ENCODE measurements around the gene GRM5.
A peak's percentile ranks its signal among the peaks of the same experiment; 100 is the strongest.
"Not testable (repeated sequence)": the region's sequence is repeated elsewhere in the genome, so short reads cannot be mapped to it uniquely, and the experiment has no call there.

Gene GRM5

DNA sequence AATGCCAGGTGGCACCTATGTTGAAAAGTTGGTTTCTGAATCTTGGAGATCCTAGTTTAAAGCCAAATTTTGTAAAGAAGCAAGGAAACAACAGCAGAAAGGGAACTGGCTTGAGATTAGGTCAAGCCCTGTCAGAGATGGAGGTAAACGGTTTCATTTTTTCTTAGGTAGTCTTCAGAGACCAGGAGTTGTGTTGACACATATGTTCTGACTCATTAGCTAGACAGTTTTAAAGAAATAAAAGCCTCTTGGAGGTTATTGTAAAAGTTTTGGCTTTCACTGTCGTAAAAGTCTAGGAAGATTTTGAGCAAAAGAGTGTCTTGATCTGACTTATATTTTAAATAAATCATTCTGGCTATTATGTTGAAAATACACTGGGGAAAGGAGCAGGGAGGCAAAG is 576.8 kb downstream of the GRM5 start:
- DNase-seq (ENCODE audit: low spot score) = no peak

DNA sequence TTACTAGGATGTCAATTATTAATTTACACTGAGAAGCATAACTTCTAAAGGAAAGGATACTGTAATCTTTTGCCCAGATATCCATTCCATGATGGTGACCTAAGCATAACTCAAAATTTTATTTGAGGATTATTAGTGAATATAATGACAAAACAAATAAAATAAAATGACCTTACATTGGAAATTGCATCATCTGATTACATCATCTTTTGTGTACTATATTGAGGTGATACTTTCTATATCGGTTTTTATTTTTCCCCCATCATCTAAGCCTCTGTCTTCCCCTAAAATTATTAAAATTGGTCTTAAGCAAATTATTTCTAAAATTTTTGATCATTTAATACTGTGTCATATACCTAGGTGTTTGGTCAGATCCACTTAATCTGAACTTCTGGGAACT is 578.1 kb downstream of the GRM5 start:
- DNase-seq (ENCODE audit: low spot score) = no peak

GRCh38 chr11:88484873-88485621 is 580.7 kb downstream of the GRM5 start:
- DNase-seq (ENCODE audit: low spot score) = peak; percentile 53

DNA sequence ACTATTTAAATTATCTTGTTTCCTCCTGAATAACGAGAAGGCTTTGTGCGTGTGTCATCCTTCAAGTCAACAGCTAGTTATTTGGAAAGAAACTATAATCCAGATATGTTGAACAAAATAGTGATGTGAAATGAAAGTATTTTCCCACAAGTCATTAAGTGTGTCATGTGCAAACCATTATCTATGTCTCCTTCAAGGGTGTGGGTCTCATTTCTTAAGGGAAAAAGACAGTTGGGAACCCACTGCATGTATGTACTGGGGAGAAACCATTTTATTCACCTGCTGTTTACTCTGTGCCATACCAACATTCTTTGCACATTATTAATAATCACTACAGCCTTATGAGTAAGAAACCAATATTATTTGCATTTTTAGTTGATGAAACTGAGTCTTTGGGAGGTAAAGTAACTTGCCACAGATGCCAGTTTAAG is 582.9 kb downstream of the GRM5 start:
- no peak for DNase-seq (ENCODE audit: low spot score)

- DNase-seq (ENCODE audit: low spot score) = no peak
These were observed 585.6 kb downstream of the GRM5 start for GRCh38 chr11:88480223-88480622.

DNA sequence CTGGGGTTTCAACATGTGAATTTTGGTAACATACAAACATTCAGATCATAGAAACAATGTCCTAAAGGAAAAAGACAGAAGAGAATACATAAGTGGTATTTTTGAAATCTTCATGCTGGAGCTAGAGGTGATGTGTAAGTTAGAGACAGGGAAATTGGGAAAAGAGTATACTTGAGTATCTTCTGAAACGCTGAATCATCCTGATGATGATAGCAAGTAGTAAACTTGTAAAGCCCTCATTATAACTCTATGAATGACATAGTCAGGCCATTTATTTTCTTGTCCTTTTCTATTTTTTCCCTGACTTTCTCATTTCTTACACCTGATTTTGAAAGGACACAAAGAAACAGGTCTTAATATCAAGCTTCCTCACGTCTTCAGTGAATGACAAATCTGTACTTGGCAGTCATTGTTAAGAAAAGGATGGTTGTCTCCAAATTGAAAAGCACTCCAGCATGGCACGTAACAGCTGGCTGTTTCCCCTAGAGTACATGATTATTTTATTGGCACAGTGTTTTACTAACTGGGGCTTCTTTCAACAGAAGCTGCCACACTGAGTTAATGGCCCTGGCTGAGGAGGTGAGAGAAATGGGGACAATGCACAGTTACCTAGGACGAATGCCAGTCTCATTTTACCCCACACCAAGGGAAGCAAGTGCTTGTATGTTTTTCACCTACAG is 587.5 kb downstream of the GRM5 start:
- DNase-seq (ENCODE audit: low spot score) = no peak

DNA sequence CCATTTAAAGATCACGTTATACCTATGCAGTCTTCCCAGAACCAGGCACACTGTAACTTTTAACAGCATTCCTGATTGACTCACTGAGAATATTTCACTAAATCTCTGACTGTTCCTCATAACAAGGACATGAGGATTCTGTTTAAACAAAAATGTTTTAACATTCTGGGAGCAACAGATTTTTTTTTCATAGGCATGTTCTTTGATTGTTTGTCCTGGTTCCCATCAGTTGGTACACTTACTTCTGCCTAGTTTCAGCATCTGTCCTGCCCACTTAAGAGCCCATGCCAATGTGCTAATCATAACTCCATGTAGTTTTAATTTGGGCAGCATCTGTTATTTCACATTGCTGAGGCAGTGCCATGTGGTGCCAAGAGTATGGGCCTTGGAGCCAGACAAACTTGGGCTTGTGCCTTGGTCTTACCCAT is 589.8 kb downstream of the GRM5 start:
- DNase-seq (ENCODE audit: low spot score) = no peak

DNA sequence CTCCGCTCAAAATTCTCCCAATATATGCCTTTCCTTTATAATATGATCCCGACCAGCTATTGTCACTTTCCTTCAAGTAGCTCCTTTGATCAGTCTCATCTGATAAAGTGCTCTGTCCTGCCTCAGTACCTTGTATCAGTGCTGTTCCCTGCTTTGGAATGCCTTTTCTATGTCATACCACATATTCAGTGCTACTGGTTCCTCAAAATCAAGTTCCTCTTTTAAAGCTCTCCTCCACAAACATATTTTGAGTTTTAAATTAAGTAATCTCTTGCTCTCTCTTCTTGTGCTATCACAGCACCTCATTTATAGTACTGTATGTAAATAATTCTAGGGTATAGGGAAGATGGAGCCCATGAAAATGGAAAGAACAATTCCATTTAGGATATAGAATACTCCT is 591.1 kb downstream of the GRM5 start:
- no peak for DNase-seq (ENCODE audit: low spot score)

GRCh38 chr11:88469561-88470225 is 596.1 kb downstream of the GRM5 start:
- DNase-seq (ENCODE audit: low spot score) = no peak

DNA sequence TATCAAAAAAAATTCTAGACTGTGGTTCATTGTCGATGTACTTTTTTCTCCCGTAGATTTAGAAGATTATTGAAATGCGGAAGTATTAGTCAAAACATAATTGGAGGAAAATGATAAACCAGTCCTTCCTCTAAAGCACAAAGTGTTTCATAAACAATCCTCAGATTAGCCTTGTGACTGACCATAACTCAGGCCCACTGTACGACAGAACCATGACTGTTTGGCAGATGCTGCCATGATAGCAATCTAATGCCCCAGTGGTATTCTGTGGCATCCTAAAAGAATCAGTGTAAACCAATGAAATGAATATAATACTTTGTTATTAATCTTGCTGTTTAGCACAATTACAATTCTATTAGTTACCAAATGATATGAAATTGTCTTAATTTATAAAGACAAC is 601.3 kb downstream of the GRM5 start:
- no peak for DNase-seq (ENCODE audit: low spot score)

DNA sequence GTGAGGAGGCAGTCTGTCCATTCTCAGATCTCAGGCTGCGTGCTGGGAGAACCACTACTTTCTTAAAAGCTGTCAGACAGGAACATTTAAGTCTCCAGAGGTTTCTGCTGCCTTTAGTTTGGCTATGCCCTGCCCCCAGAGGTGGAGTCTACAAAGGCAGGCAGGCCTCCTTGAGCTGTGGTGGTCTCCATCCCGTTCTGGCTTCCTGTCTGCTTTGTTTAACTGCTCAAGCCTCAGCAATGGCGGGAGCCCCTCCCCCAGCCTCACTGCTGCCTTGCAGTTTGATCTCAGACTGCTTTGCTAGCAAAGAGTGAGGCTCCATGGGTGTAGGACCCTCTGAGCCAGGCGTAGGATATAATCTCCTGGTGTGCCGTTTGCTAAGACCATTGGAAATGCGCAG is 602.5 kb downstream of the GRM5 start:
- not testable (repeated sequence) for DNase-seq (ENCODE audit: low spot score)

GRCh38 chr11:88458047-88458446 is 607.7 kb downstream of the GRM5 start:
- DNase-seq (ENCODE audit: low spot score) = not testable (repeated sequence)

GRCh38 chr11:88455974-88456373 is 609.8 kb downstream of the GRM5 start:
- no peak for DNase-seq (ENCODE audit: low spot score)

GRCh38 chr11:88454881-88455280 is 610.9 kb downstream of the GRM5 start:
- DNase-seq (ENCODE audit: low spot score) = no peak

All from CD4-positive, alpha-beta T cell treated with Interleukin-15 for 4 hours (primary cell).